HUES48 (cell line): ENCODE measurements around the gene TRIM62.
A peak's percentile ranks its signal among the peaks of the same experiment; 100 is the strongest.
"Not testable (repeated sequence)": the region's sequence is repeated elsewhere in the genome, so short reads cannot be mapped to it uniquely, and the experiment has no call there.

Experiments
- H3K27ac ChIP-seq: one replicate; pipeline ENCODE4 v1.7.0; 2013; ENCODE audit warnings: low read depth, low read length, inconsistent platforms
- H3K27me3 ChIP-seq: 2 replicates; pipeline ENCODE4 v1.6.1; 2013; ENCODE audit warnings: mild to moderate bottlenecking, low read length; ENCODE audit not compliant: control insufficient read depth, insufficient read depth
- H3K36me3 ChIP-seq: 2 replicates; pipeline ENCODE4 v1.6.1; 2013; ENCODE audit warnings: low read length; ENCODE audit not compliant: control insufficient read depth, insufficient read depth
- H3K4me1 ChIP-seq: 2 replicates; pipeline ENCODE4 v1.6.1; 2013; ENCODE audit warnings: mild to moderate bottlenecking, low read length; ENCODE audit not compliant: control insufficient read depth, insufficient read depth
- H3K4me3 ChIP-seq: 2 replicates; pipeline ENCODE4 v1.5.1; 2013; ENCODE audit warnings: mild to moderate bottlenecking, low read depth, low read length
- H3K9ac ChIP-seq: 2 replicates; pipeline ENCODE4 v1.6.1; 2013; ENCODE audit warnings: mild to moderate bottlenecking, low read depth, low read length, moderate library complexity
- H3K9me3 ChIP-seq: 2 replicates; pipeline ENCODE4 v1.6.1; 2013; ENCODE audit warnings: low read length; ENCODE audit not compliant: control insufficient read depth, insufficient read depth

Gene TRIM62

GRCh38 chr1:33147275-33147996 lies 34.4 kb downstream of the TRIM62 start:
- Histone ChIP-seq H3K4me3 (no peak overlapping the region), H3K4me1 (peaks cover 15% of the 10 kb centered on the region), H3K9me3 (no peaks in the 10 kb centered on the region), H3K36me3 (peaks cover 10% of the 10 kb centered on the region), H3K27ac (no peak overlapping the region), H3K9ac (no peak overlapping the region), H3K27me3 (no peaks in the 10 kb centered on the region)

DNA sequence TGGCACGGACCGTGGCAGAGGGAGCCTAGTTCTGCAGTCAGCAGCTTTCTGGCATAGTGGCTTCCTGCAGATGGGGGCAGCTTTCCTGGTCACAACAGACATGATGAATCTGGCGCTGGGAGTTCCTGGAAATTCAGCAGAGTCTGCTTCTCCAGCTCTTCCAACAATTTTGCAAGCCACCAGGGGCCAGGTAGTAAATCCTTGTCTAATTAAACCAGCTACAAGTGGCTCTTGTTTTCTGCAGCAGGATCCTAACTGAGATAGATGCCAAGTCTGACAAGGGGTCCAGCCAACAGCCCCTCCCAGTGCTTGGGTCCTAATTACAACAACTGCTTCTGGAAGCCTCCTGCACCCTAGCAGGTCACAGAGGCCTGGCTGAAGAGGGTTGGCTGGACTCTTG lies 35.8 kb downstream of the TRIM62 start:
- H3K9me3 ChIP-seq = no peaks in the 10 kb centered on the region
- no peak overlapping the region for H3K27ac ChIP-seq
- H3K36me3 ChIP-seq = peaks cover 10% of the 10 kb centered on the region
- H3K9ac ChIP-seq = no peak overlapping the region
- H3K27me3 ChIP-seq = no peaks in the 10 kb centered on the region
- no peak overlapping the region for H3K4me3 ChIP-seq
- peaks cover 10% of the 10 kb centered on the region for H3K4me1 ChIP-seq

DNA sequence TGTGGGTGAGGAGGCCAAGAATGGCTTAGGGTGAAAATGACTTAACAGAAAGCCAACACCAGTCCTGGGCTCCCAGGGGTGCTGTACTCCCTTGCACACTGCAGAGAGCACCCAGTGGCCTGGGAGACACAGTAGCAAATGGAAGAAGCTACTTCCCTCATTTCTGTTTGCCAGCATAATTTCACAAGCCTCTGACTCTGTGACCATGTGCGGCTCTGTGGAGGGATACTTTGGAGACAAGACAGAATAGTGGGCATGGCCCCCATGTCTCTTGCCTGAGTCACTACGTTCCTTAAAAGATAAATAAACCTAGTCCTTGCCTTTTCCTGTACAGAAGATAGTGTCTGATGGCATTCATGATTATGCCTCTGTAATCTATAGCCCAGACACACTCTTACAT lies 38.1 kb downstream of the TRIM62 start:
- Histone ChIP-seq H3K4me1 (peaks cover 22% of the 10 kb centered on the region), H3K9ac (no peak overlapping the region), H3K27me3 (no peaks in the 10 kb centered on the region), H3K36me3 (peaks cover 10% of the 10 kb centered on the region), H3K9me3 (no peaks in the 10 kb centered on the region), H3K4me3 (no peak overlapping the region), H3K27ac (no peak overlapping the region)

GRCh38 chr1:33143176-33143575 lies 38.7 kb downstream of the TRIM62 start:
- H3K9ac ChIP-seq = no peak overlapping the region
- H3K9me3 ChIP-seq = no peaks in the 10 kb centered on the region
- H3K27ac ChIP-seq = no peak overlapping the region
- no peaks in the 10 kb centered on the region for H3K27me3 ChIP-seq
- peaks cover 10% of the 10 kb centered on the region for H3K36me3 ChIP-seq
- peaks cover 24% of the 10 kb centered on the region for H3K4me1 ChIP-seq
- H3K4me3 ChIP-seq = no peak overlapping the region

GRCh38 chr1:33142483-33143064 lies 39.3 kb downstream of the TRIM62 start:
- peaks cover 28% of the 10 kb centered on the region for H3K4me1 ChIP-seq
- H3K27me3 ChIP-seq = no peaks in the 10 kb centered on the region
- H3K36me3 ChIP-seq = peaks cover 10% of the 10 kb centered on the region
- no peak overlapping the region for H3K27ac ChIP-seq
- H3K4me3 ChIP-seq = no peak overlapping the region
- H3K9me3 ChIP-seq = no peaks in the 10 kb centered on the region
- no peak overlapping the region for H3K9ac ChIP-seq

GRCh38 chr1:33141781-33142180 lies 40.1 kb downstream of the TRIM62 start:
- no peaks in the 10 kb centered on the region for H3K9me3 ChIP-seq
- no peak overlapping the region for H3K4me3 ChIP-seq
- H3K9ac ChIP-seq = no peak overlapping the region
- no peaks in the 10 kb centered on the region for H3K27me3 ChIP-seq
- peaks cover 28% of the 10 kb centered on the region for H3K4me1 ChIP-seq
- peaks cover 5% of the 10 kb centered on the region; the same call in 1 of the 2 replicates for H3K36me3 ChIP-seq
- H3K27ac ChIP-seq = no peak overlapping the region

DNA sequence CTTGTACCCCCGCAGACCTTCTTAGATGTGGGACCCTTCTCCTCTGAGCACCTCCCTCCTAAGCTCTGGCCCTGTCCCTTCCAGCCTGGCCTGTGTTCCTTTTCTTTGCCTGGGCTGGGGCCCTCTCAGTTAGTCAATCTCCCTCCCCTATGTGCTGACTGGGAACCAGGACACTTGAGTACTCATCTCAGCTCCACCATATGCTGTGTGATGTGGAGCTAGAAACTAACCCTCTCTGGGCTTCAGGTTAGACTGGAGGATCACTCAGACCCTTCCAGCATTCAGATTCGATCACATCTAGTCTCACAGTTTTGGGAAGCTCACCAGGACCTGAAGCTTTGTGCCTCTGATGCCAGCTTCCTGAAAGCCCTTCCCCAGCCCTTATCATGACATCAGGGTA lies 40.6 kb downstream of the TRIM62 start:
- Histone ChIP-seq H3K27me3 (no peaks in the 10 kb centered on the region), H3K9ac (no peak overlapping the region), H3K36me3 (no peaks in the 10 kb centered on the region), H3K27ac (peak overlapping the region; percentile 87), H3K9me3 (no peaks in the 10 kb centered on the region), H3K4me3 (no peak overlapping the region), H3K4me1 (peaks cover 28% of the 10 kb centered on the region)

- Histone ChIP-seq H3K4me1 (peaks cover 28% of the 10 kb centered on the region), H3K36me3 (no peaks in the 10 kb centered on the region), H3K4me3 (0 out of 2 replicates have a peak overlapping the region, but pooled peaks have one; percentile 13), H3K27me3 (no peaks in the 10 kb centered on the region), H3K9ac (no peak overlapping the region), H3K27ac (peak overlapping the region; percentile 87), H3K9me3 (no peaks in the 10 kb centered on the region)
These were observed 41.4 kb downstream of the TRIM62 start for GRCh38 chr1:33140153-33141149.

DNA sequence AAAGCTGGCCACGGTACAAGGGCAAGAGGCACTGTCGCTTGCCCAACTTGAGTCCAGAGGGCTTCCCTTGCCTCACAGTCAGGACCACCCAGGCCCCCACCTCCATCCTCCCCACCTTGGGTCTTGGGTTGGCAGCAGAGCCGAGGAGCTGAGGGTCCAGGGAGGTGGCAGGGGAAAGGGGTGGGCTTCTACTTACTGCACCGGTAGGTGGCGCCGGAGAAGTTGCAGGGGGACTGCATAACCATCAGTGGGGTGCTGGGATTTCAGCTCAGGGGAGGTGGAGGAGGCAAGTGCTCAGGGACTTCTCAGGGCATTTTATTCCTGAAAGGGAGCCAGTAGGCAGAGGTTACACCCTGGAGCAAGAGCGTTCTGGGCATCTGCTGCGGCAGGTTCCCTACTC lies 44.0 kb downstream of the TRIM62 start:
- H3K4me3 ChIP-seq = no peak overlapping the region
- H3K4me1 ChIP-seq = peaks cover 28% of the 10 kb centered on the region
- no peaks in the 10 kb centered on the region for H3K36me3 ChIP-seq
- H3K9ac ChIP-seq = no peak overlapping the region
- H3K9me3 ChIP-seq = no peaks in the 10 kb centered on the region
- no peak overlapping the region for H3K27ac ChIP-seq
- H3K27me3 ChIP-seq = no peaks in the 10 kb centered on the region

DNA sequence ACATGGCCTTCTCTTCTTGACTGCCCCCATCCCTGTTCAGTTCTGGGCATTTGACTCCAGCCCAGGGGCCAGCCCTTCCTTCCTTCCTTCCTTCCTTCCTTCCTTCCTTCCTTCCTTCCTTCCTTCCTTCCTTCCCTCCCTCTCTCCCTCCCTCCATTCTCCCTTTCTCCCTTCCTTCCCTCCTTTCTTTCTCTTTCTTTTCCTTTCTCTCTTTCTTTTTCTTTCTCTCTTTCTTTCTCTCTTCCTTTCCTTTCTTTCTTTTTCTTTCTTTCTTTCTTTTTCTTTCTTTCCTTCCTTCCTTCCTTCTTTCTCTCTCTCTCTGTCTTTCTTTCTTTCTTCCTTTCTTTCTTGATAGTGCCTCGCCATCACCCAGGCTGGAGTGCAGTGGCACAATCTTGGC lies 45.8 kb downstream of the TRIM62 start:
- peaks cover 22% of the 10 kb centered on the region for H3K4me1 ChIP-seq
- H3K36me3 ChIP-seq, H3K27ac ChIP-seq, H3K27me3 ChIP-seq, H3K9me3 ChIP-seq, H3K4me3 ChIP-seq, H3K9ac ChIP-seq: not testable (repeated sequence)
